GM18505 (cell line): Measurements from ENCODE around the gene GTPBP6.

ENCODE experiments used
- ATAC-seq: cut with Tn5 transposase; IDR thresholded peaks from one replicate; pipeline ENCODE4 v1.9.1; 2021; ENCODE audit not compliant: unreplicated experiment
- POLR2A ChIP-seq: IDR thresholded peaks from 4 replicates; pipeline ENCODE4 v1.6.1; 2011; ENCODE audit warnings: borderline replicate concordance; ENCODE audit not compliant: insufficient read depth, insufficient read length; ENCODE audit errors: extremely low read depth

Gene GTPBP6

DNA sequence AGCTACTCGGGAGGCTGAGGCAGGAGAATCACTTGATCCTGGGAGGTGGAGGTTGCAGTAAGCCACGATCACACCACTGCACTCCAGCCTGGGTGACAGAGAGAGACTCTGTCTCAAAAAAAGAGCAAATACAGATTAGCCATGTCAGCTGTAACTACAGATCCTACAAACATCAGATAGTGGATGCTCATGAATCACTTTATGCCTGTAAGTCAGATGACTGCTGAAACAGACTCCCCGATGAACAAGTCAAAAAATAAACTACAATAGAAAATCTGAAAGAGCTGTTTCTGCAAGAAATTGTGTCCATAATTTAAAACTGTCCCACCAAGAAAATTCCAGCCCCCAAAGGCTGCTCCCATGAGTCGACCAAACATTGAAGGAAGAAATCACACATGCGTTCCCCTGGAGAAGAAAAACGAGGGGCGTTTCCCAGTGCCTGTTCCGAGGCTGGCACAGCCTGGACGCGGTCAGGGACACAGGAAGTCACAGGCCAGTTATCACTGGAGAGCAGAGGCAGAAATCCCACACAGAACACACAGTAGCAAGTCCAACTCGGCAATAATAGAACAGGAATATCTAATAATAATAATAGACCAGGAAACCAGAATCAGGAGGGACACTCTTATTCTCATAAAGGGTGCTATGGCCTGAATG, 30.0 kb upstream of the GTPBP6 start:
- TF ChIP-seq POLR2A, result no peak
- ATAC-seq, result no peak

- TF ChIP-seq POLR2A, result no peak
- ATAC-seq, result no peak
Observed at GRCh38 chrX:347351-348117, 28.9 kb upstream of the GTPBP6 start.

GRCh38 chrX:346034-346813, 27.6 kb upstream of the GTPBP6 start:
- no peak for ATAC-seq
- TF ChIP-seq POLR2A, result no peak

DNA sequence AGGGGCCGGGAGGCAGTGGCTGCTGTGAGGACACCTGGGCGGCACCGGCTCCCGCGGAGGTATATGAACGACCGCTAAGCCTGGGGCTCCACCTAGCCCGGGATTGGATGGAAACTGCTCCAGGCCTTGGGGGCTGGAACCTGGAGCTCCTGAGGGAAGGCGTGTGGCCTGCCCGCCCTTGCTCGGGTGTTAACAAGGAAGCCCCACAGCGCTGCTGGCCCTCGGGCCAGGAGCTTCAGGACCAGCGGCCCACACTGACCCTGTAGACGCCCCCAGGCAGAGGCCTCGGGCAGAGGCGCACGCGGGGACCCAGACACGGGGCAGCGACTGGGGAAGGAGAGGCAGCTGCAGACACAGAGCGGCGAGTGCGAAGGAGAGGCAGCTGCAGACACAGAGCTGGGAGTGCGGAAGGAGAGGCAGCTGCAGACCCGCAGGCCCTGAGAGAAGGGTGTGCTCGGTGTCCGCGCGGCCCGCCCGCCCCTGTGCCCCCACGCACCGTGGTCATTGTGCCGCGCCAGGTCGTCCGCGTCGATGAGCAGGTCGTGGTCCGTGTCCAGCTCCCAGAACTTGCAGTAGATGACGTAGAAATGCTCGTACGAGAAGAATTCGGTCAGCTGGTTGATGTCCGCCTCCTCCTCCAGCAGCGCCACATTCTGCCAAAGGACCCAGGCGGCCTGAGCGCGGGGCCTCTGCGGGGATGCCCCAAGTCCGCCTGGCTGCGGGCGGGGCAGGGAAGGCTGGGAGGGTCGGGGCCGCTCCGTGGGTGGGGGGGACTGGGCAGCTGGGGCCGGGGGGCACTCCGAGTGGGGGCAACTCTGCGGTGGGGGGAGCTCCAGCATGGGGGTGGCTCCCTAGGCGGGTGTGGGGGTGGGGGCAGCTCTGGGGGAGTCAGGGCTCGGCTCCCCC, 26.7 kb upstream of the GTPBP6 start:
- no peak for ATAC-seq
- TF ChIP-seq POLR2A, result no peak

DNA sequence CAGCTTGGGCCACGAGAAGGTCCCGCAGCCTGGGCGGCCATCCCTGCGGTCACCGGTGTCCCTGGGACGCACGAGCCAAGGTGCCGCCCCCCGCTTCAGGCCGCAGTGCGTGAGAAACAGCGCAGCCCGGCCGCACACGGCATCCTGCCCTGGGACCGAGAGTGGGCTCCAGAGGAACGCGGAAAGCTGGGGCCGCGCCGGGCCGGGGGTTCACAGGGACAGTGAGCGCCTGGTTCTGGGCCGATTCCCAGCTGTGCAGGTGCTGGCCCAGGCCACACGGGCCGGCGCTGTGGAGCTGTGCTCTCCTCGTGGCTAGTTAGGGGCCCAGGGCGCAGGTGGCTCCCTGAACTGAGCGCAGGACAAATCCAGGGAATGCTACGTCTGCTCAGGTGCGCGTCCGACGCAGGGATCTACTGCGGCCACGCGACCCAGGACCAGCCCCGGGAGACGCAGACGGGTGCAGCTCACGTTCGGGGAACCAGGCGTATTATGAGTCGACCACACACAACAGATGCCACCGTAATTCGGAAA, 25.8 kb upstream of the GTPBP6 start:
- ATAC-seq, result no peak

GRCh38 chrX:341541-342101, 23.0 kb upstream of the GTPBP6 start:
- no peak for ATAC-seq
- no peak for TF ChIP-seq POLR2A

More for the DNA sequence above, 25.8 kb upstream of the GTPBP6 start:
- TF ChIP-seq POLR2A, result no peak

GRCh38 chrX:340641-341423, 22.2 kb upstream of the GTPBP6 start:
- TF ChIP-seq POLR2A, result no peak
- ATAC-seq, result no peak

- ATAC-seq, result no peak
- no peak for TF ChIP-seq POLR2A
Observed at GRCh38 chrX:340121-340520, 21.5 kb upstream of the GTPBP6 start.

GRCh38 chrX:338836-339400, 20.3 kb upstream of the GTPBP6 start:
- no peak for TF ChIP-seq POLR2A
- ATAC-seq, result no peak

- ATAC-seq, result no peak
- no peak for TF ChIP-seq POLR2A
Observed at GRCh38 chrX:338281-338835, 19.8 kb upstream of the GTPBP6 start.

DNA sequence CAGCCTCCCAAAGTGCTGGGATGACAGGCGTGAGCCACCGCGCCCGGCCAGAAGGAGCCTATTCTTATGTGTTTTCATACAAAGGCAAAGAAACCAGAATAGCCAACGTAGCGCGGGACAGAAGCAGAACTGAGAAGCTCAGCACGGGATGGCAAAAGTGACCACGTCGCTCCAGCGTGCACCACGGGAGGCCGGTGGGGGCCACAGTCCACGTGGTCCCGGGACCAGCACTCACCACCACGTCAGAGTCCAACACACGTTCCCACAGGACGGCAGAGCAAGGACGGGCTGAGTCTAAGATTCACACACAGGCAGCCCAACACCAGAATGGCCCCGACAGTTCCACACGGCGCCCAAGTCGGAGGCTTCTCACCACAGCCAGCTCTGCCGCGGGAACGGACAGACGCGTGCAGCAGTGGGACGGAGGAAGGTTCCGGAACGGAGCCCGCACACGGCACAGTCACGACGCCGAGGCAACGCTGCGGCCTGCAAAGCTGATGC, 18.8 kb upstream of the GTPBP6 start:
- ATAC-seq, result no peak
- TF ChIP-seq POLR2A, result no peak
